Adrenal gland (tissue), 5 donors: Measurements from ENCODE around the gene ZNF138.

Source experiments
- POLR2A ChIP-seq, 2 donors: fragments of 450-650 bp; IDR thresholded peaks; one replicate each; pipeline ENCODE4 v1.6.1; 2017; ENCODE audit warnings: antibody characterized with exemption in 2 of 2, mild to moderate bottlenecking in 2 of 2, moderate library complexity in 1 of 2
- TF ChIP-seq, protein P1 (sequence below), 6 experiments: fragments of 450-650 bp in 4 of 6; fragments of 200-600 bp in 2 of 6; sonication (generic) in 1 of 6; IDR thresholded peaks; 1 replicate in 5 of 6; 2 replicates in 1 of 6; pipeline versions ENCODE4 v1.5.1 to v1.8.0; 2016 to 2021; ENCODE audit warnings: antibody characterized with exemption in 6 of 6, mild to moderate bottlenecking in 2 of 6, moderate library complexity in 1 of 6
- donor health status: DM: no; HTN: no; CAD: no.

GRCh38 chr7:64870656-64871055 is 76.4 kb downstream of the ZNF138 start:
- TF ChIP-seq, protein P1, sequence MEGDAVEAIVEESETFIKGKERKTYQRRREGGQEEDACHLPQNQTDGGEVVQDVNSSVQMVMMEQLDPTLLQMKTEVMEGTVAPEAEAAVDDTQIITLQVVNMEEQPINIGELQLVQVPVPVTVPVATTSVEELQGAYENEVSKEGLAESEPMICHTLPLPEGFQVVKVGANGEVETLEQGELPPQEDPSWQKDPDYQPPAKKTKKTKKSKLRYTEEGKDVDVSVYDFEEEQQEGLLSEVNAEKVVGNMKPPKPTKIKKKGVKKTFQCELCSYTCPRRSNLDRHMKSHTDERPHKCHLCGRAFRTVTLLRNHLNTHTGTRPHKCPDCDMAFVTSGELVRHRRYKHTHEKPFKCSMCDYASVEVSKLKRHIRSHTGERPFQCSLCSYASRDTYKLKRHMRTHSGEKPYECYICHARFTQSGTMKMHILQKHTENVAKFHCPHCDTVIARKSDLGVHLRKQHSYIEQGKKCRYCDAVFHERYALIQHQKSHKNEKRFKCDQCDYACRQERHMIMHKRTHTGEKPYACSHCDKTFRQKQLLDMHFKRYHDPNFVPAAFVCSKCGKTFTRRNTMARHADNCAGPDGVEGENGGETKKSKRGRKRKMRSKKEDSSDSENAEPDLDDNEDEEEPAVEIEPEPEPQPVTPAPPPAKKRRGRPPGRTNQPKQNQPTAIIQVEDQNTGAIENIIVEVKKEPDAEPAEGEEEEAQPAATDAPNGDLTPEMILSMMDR (IDR thresholded peaks at IDR 0.05), result no peak
- TF ChIP-seq POLR2A (IDR thresholded peaks at IDR 0.05), result no peak
